Breast epithelium (tissue), 4 donors: ENCODE data around the gene EXD2. TPM values are rescaled to one million over a fixed set of nuclear protein-coding genes. Genes with fewer than 3 reads are reported as not detected.

ENCODE experiments used
- DNase-seq, 2 donors: peaks; one replicate each; pipeline ENCODE4 v3.0.0-alpha.2; 2019; ENCODE audit warnings: low spot score in 2 of 2
- H3K27ac ChIP-seq, 2 donors: fragments of 200-600 bp; sonication (generic) in 1 of 2; one replicate each; pipeline ENCODE4 v1.5.1; 2016 to 2019; ENCODE audit warnings: mild to moderate bottlenecking in 1 of 2
- H3K27me3 ChIP-seq, 2 donors: fragments of 200-600 bp; sonication (generic) in 1 of 2; one replicate each; pipeline versions ENCODE4 v1.5.1 to v1.6.0; 2017 to 2019; ENCODE audit warnings: control low read depth in 1 of 2, mild to moderate bottlenecking in 1 of 2
- H3K36me3 ChIP-seq: fragments of 200-600 bp; one replicate; pipeline ENCODE4 v1.5.1; 2019
- H3K4me1 ChIP-seq, 2 donors: fragments of 200-600 bp; sonication (generic); one replicate each; pipeline ENCODE4 v1.5.1; 2016 to 2019; ENCODE audit warnings: control low read depth in 1 of 2
- H3K4me3 ChIP-seq, 3 donors: fragments of 200-600 bp; sonication (generic); 1 replicate in 2 of 3; 2 replicates in 1 of 3; pipeline ENCODE4 v1.5.1; 2016 to 2019; ENCODE audit warnings: mild to moderate bottlenecking in 3 of 3, moderate library complexity in 2 of 3
- H3K9me3 ChIP-seq, 2 donors: fragments of 200-600 bp; sonication (generic) in 1 of 2; one replicate each; pipeline ENCODE4 v1.5.1; 2016 to 2019; ENCODE audit warnings: control low read depth in 1 of 2
- POLR2A ChIP-seq: fragments of 450-650 bp; IDR thresholded peaks from one replicate; pipeline ENCODE4 v1.6.1; 2016; ENCODE audit warnings: antibody characterized with exemption, mild to moderate bottlenecking, moderate library complexity
- POLR2AphosphoS5 ChIP-seq, 3 donors: sonication (generic); formaldehyde crosslinking; IDR thresholded peaks; one replicate each; pipeline ENCODE4 v1.6.1; 2017; ENCODE audit warnings: antibody characterized with exemption in 3 of 3
- intact Hi-C: fragments of 100-400 bp; cut with DNase I; formaldehyde crosslinking; loops from one replicate; pipeline ENCODE4 v1.15.1; 2023; ENCODE audit warnings: low total_unique reads
- total RNA-seq, 3 donors: library from RNA; depleted of rRNA; stranded (reverse); fragments of >200 nt; gene quantifications; one replicate each; pipeline ENCODE4 v1.1.0, GENCODE V29; 2016
- TF ChIP-seq, protein P1 (sequence below), 3 donors: fragments of 450-650 bp; IDR thresholded peaks; one replicate each; pipeline ENCODE4 v1.5.1; 2016 to 2017; ENCODE audit warnings: antibody characterized with exemption in 3 of 3, mild to moderate bottlenecking in 3 of 3, moderate library complexity in 3 of 3

EXD2 gene
- total RNA-seq, 3 donors from 2014 or later = 17.1 to 32.5 (median 23.3) TPM

DNA sequence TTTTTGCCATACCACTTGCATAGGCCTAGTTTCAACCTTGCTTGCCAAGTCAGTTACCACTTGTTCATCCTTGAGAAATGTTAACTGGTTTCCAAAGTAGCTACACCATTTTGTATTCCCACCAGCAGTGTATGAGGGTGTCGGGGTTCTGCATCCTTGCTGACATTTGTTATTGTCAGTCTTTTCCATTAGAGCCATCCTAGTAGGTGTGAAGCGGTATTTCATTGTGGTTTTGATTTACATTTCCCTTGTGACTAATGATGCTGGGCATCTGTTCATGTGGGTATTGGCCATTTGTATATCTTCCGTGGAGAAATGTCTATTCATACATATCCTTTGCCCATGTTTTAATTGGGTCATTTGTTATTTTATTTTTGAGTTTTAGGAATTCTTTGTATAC, 41.1 kb downstream of the EXD2 start:
- H3K4me3 ChIP-seq = no peak overlapping the region
- no peaks in the 10 kb centered on the region for H3K27me3 ChIP-seq
- H3K36me3 ChIP-seq = peaks cover 10% of the 10 kb centered on the region
- H3K4me1 ChIP-seq = no peaks in the 10 kb centered on the region
- no peak for DNase-seq
- H3K9me3 ChIP-seq = no peaks in the 10 kb centered on the region
- TF ChIP-seq POLR2A (no peak), POLR2AphosphoS5 (IDR thresholded peaks at IDR 0.05) (no peak)
- TF ChIP-seq, protein P1, sequence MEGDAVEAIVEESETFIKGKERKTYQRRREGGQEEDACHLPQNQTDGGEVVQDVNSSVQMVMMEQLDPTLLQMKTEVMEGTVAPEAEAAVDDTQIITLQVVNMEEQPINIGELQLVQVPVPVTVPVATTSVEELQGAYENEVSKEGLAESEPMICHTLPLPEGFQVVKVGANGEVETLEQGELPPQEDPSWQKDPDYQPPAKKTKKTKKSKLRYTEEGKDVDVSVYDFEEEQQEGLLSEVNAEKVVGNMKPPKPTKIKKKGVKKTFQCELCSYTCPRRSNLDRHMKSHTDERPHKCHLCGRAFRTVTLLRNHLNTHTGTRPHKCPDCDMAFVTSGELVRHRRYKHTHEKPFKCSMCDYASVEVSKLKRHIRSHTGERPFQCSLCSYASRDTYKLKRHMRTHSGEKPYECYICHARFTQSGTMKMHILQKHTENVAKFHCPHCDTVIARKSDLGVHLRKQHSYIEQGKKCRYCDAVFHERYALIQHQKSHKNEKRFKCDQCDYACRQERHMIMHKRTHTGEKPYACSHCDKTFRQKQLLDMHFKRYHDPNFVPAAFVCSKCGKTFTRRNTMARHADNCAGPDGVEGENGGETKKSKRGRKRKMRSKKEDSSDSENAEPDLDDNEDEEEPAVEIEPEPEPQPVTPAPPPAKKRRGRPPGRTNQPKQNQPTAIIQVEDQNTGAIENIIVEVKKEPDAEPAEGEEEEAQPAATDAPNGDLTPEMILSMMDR (IDR thresholded peaks at IDR 0.05) = no peak
- intact Hi-C loops = no loop called here
- H3K27ac ChIP-seq = no peak overlapping the region

DNA sequence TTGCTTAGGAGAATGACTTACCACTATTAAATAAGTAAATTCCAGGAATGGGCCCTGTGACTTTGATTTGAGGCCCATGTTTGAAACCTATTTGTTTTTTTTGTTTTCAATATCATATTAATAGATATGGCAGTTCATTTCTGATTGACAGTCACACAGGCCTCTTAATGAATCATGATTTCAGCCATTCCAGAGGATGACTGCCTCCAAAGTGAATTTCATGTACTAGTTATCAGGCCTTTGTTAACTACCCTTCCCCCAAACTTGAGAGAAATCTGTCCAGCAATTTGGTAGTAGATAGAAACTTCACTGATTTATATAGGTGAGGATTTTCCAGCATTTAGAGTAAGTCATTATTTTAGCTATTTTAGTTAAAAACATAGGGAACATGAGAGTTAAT, 42.8 kb downstream of the EXD2 start:
- Histone ChIP-seq H3K27ac (no peak overlapping the region), H3K27me3 (no peaks in the 10 kb centered on the region), H3K36me3 (peaks cover 10% of the 10 kb centered on the region), H3K9me3 (no peaks in the 10 kb centered on the region), H3K4me1 (no peaks in the 10 kb centered on the region), H3K4me3 (no peak overlapping the region)
- no peak for DNase-seq
- intact Hi-C loops = no loop called here
- no peak for TF ChIP-seq POLR2A
- no peak for TF ChIP-seq POLR2AphosphoS5 (IDR thresholded peaks at IDR 0.05)
- TF ChIP-seq, protein P1 (IDR thresholded peaks at IDR 0.05) = no peak

DNA sequence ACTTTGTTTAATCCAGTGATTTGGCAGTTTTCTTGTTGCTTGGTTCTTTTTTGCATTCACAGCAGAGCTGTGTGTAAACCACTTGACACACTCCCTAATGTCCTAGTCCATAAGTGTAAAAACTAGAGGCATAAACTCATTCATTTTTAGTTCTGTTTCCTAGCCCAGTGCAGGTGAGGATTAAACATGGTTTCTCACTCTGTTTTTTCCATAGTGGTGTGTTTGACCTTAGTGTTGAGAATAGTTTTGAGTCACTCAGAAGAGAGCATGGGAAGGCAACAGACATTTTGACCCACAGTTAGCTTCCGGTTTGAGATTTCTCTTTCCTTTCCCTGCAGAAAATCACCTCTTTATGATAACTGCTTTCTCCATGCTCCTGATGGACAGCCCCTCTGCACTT, 44.4 kb downstream of the EXD2 start:
- Histone ChIP-seq H3K4me3 (no peak overlapping the region), H3K9me3 (no peaks in the 10 kb centered on the region), H3K27ac (no peak overlapping the region), H3K36me3 (peaks cover 10% of the 10 kb centered on the region), H3K27me3 (no peaks in the 10 kb centered on the region), H3K4me1 (no peaks in the 10 kb centered on the region)
- no peak for DNase-seq
- intact Hi-C loops = no loop called here
- TF ChIP-seq, protein P1 (IDR thresholded peaks at IDR 0.05) = no peak
- TF ChIP-seq POLR2AphosphoS5 (IDR thresholded peaks at IDR 0.05) (no peak), POLR2A (no peak)

DNA sequence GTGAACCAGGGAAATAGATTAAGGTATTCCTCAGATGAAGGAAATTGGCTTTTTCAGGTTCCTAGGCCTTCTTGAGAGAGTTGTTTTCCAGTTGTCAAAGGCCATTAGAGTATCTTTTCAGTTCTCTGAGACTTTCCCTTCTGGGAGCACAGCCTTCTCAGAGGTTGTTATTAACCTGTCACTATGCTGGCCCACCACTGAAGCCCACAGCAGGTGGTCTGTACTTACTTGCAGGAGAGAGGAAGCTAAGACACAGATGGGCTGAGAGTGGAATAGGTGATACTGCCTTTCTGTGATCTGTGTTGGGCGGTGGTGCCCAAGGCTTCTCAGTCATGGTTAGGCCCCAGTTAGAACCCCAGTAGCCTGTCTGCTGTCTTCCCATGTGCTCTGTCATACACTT, 45.8 kb downstream of the EXD2 start:
- Histone ChIP-seq H3K9me3 (no peaks in the 10 kb centered on the region), H3K27ac (no peak overlapping the region), H3K4me1 (no peaks in the 10 kb centered on the region), H3K4me3 (no peak overlapping the region), H3K36me3 (peaks cover 10% of the 10 kb centered on the region), H3K27me3 (no peaks in the 10 kb centered on the region)
- intact Hi-C loops = no loop called here
- DNase-seq = no peak
- TF ChIP-seq POLR2A = no peak
- TF ChIP-seq, protein P1 (IDR thresholded peaks at IDR 0.05) = no peak
- TF ChIP-seq POLR2AphosphoS5 (IDR thresholded peaks at IDR 0.05) = no peak

DNA sequence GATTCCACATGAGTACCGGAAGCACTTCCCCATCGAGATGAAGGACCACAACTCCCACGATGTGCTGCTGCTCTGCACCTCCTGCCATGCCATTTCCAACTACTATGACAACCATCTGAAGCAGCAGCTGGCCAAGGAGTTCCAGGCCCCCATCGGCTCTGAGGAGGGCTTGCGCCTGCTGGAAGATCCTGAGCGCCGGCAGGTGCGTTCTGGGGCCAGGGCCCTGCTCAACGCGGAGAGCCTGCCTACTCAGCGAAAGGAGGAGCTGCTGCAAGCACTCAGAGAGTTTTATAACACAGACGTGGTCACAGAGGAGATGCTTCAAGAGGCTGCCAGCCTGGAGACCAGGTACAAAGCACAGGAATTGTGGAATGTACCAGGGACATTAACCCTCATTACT, 46.3 kb downstream of the EXD2 start:
- peaks cover 10% of the 10 kb centered on the region for H3K36me3 ChIP-seq
- H3K27ac ChIP-seq = no peak overlapping the region

More for the DNA sequence above, 46.3 kb downstream of the EXD2 start:
- Histone ChIP-seq H3K4me1 (no peaks in the 10 kb centered on the region), H3K27me3 (no peaks in the 10 kb centered on the region), H3K9me3 (no peaks in the 10 kb centered on the region), H3K4me3 (no peak overlapping the region)
- no peak for TF ChIP-seq POLR2A
- TF ChIP-seq POLR2AphosphoS5 (IDR thresholded peaks at IDR 0.05) = no peak
- TF ChIP-seq, protein P1 (IDR thresholded peaks at IDR 0.05) = no peak
- no peak for DNase-seq
- intact Hi-C loops = no loop called here
